Measurements from ENCODE around the gene PRKRA. TPM values are rescaled to one million over a fixed set of nuclear protein-coding genes. Genes with fewer than 3 reads are reported as not detected.

PRKRA gene
- total and polyA plus RNA-seq, 10 donors, result 24.3 to 57.4 (median 31.1) TPM

GRCh38 chr2:178394859-178395258 lies 56.1 kb downstream of the PRKRA start:
- TF ChIP-seq POLR2A (IDR thresholded peaks at IDR 0.05), result no peak
- TF ChIP-seq CTCF (IDR thresholded peaks at IDR 0.05 in 8 of 11, conservative IDR thresholded peaks at IDR 0.05 in 3 of 11), result no peak
- TF ChIP-seq POLR2AphosphoS5 (IDR thresholded peaks at IDR 0.05), result no peak
- H3K9me3 ChIP-seq, result no peaks in the 10 kb centered on the region
- no peak for DNase-seq
- H3K4me1 ChIP-seq, result no peaks in the 10 kb centered on the region
- H3K36me3 ChIP-seq, result no peaks in the 10 kb centered on the region
- no peaks in the 10 kb centered on the region for H3K27me3 ChIP-seq (replicated peaks in 1 of 7)
- intact Hi-C loops (cut with DNase I; ENCODE audit: low total_unique reads), result no loop called here
- H3K4me3 ChIP-seq, result no peak overlapping the region
- no peak overlapping the region for H3K27ac ChIP-seq

- intact Hi-C loops (cut with DNase I; ENCODE audit: low total_unique reads), result no loop called here
- Histone ChIP-seq H3K27ac (no peak overlapping the region), H3K4me1 (no peaks in the 10 kb centered on the region), H3K36me3 (no peaks in the 10 kb centered on the region), H3K9me3 (no peaks in the 10 kb centered on the region), H3K4me3 (no peak overlapping the region), H3K27me3 (replicated peaks in 1 of 7) (no peaks in the 10 kb centered on the region)
- WGBS, 5 donors, result 90 to 97% (median 94%) methylated on average over 3 of the region's 3 CpGs
- TF ChIP-seq POLR2AphosphoS5 (IDR thresholded peaks at IDR 0.05), result no peak
- no peak for DNase-seq
These were observed 58.8 kb downstream of the PRKRA start for GRCh38 chr2:178392215-178392614.

DNA sequence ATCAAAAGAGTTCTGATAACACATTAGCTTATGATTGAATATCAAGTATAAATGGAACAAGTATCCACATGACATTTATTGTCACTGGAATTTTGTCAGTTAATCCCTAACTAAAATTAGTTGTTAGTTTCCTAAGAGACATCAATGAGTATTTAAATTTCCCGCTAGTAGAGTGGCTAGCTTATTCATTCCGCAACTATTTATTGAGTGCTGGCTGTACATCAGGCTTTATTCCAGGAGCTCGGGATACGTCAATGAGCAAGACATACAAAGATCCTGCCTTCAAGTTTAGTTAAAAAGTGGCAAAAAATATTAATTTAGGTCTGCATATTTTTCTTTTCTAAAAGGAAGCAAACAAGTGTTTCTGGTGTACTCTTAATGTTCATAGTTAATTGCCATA lies 59.3 kb downstream of the PRKRA start:
- Histone ChIP-seq H3K4me3 (no peak overlapping the region), H3K4me1 (no peaks in the 10 kb centered on the region), H3K27me3 (replicated peaks in 1 of 7) (no peaks in the 10 kb centered on the region), H3K27ac (no peak overlapping the region), H3K9me3 (no peaks in the 10 kb centered on the region), H3K36me3 (no peaks in the 10 kb centered on the region)
- WGBS, 5 donors, result 90 to 95% (median 94%) methylated on average over 4 of the region's 4 CpGs
- intact Hi-C loops (cut with DNase I; ENCODE audit: low total_unique reads), result no loop called here
- no peak for TF ChIP-seq POLR2A (IDR thresholded peaks at IDR 0.05)
- no peak for TF ChIP-seq CTCF (IDR thresholded peaks at IDR 0.05 in 8 of 11, conservative IDR thresholded peaks at IDR 0.05 in 3 of 11)
- TF ChIP-seq POLR2AphosphoS5 (IDR thresholded peaks at IDR 0.05), result no peak
- no peak for DNase-seq

DNA sequence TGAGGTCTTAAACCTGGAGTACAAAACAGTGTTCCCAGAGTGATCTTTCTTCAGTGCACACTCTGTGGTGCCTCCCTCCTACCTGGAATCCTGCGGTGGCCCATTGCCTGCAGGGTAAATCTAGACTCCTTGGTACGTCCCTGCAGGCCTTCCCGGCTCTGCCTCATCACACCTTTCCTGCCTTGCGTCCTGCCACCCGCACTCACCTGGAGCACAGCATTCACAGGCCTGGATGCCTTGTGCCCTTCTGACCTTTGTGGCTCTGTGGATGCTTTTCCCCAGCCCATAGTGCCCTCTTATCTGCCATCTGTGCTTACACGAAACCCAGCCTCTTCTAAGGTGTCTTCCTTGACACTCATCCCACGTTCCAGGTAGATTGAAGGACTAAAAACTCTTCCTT lies 62.7 kb downstream of the PRKRA start:
- no peaks in the 10 kb centered on the region for H3K27me3 ChIP-seq (replicated peaks in 1 of 7)
- WGBS, 5 donors, result 85 to 96% (median 91%) methylated on average over 7 of the region's 7 CpGs
- H3K27ac ChIP-seq, result no peak overlapping the region
- TF ChIP-seq CTCF (IDR thresholded peaks at IDR 0.05 in 8 of 11, conservative IDR thresholded peaks at IDR 0.05 in 3 of 11), result no peak
- TF ChIP-seq POLR2AphosphoS5 (IDR thresholded peaks at IDR 0.05), result no peak
- no peak for TF ChIP-seq POLR2A (IDR thresholded peaks at IDR 0.05)
- no peak overlapping the region for H3K4me3 ChIP-seq
- H3K36me3 ChIP-seq, result no peaks in the 10 kb centered on the region
- intact Hi-C loops (cut with DNase I; ENCODE audit: low total_unique reads), result no loop called here
- no peaks in the 10 kb centered on the region for H3K9me3 ChIP-seq
- H3K4me1 ChIP-seq, result no peaks in the 10 kb centered on the region
- DNase-seq, result no peak

DNA sequence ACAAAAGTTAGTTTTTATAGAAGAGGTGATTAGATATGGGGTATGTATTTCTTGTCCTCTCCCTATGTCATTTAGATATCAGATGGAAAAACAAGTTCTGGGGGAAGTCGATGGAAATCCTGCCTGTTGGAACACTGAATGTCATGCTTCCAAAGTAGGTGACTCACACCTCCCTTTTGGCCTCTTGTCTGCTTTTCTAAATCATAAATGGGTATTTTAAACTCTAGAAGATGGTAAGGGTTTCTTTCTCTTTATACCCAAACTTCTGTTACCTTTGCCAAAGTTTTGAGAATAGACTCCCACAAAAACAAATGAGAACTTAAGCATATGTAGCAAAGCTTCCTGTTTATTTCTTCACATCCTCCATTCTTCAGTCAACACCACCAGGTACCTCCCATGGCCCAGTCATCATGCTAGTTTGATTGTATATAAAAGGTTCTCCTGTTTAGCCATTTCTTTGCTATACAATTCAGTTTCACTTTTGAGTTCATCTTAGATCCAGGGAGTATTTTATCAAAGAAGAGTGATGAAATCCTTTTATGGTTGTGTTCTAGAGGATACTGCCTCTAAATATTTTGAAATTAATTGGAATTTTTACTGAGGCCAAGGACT lies 63.9 kb downstream of the PRKRA start:
- Histone ChIP-seq H3K4me1 (no peaks in the 10 kb centered on the region), H3K27ac (no peak overlapping the region), H3K9me3 (no peaks in the 10 kb centered on the region), H3K4me3 (no peak overlapping the region), H3K36me3 (no peaks in the 10 kb centered on the region), H3K27me3 (replicated peaks in 1 of 7) (no peaks in the 10 kb centered on the region)
- intact Hi-C loops (cut with DNase I; ENCODE audit: low total_unique reads), result no loop called here
- TF ChIP-seq CTCF (IDR thresholded peaks at IDR 0.05 in 8 of 11, conservative IDR thresholded peaks at IDR 0.05 in 3 of 11), result no peak
- TF ChIP-seq POLR2A (IDR thresholded peaks at IDR 0.05), result no peak
- no peak for TF ChIP-seq POLR2AphosphoS5 (IDR thresholded peaks at IDR 0.05)
- DNase-seq, result no peak
- 58 to 86% (median 83%) methylated on average over 1 of the region's 1 CpG for WGBS, 5 donors

Measured in spleen (tissue), 11 donors.